Heart right ventricle (tissue), 16 donors: ENCODE data around the gene FADS1. TPM values are rescaled to one million over a fixed set of nuclear protein-coding genes. Genes with fewer than 3 reads are reported as not detected.

Experiments used
- ATAC-seq, 8 donors: fragments of 200-7000 bp; cut with Tn5 transposase; one replicate each; pipeline ENCODE4 v1.9.1; 2020; ENCODE audit warnings: mild to moderate bottlenecking in 8 of 8, moderate library complexity in 8 of 8, moderate number of reproducible peaks in 1 of 8
- DNase-seq, 2 donors: peaks; one replicate each; pipeline ENCODE4 v3.0.0-alpha.2; 2020
- H3K27ac ChIP-seq, 10 donors: fragments of 200-600 bp; sonication (generic) in 2 of 10; one replicate each; pipeline versions ENCODE4 v1.5.0 to v1.8.0; 2020 to 2022; ENCODE audit warnings: mild to moderate bottlenecking in 3 of 10
- H3K27me3 ChIP-seq, 7 donors: fragments of 200-600 bp; one replicate each; pipeline ENCODE4 v1.8.0; 2021 to 2022; ENCODE audit warnings: mild to moderate bottlenecking in 2 of 7
- H3K36me3 ChIP-seq, 9 donors: fragments of 200-600 bp; sonication (generic) in 1 of 9; one replicate each; pipeline versions ENCODE4 v1.5.0 to v1.8.0; 2020 to 2022; ENCODE audit warnings: mild to moderate bottlenecking in 2 of 9
- H3K4me1 ChIP-seq, 9 donors: fragments of 200-600 bp; sonication (generic) in 1 of 9; one replicate each; pipeline versions ENCODE4 v1.5.0 to v1.8.0; 2020 to 2022; ENCODE audit warnings: mild to moderate bottlenecking in 4 of 9
- H3K4me3 ChIP-seq, 10 donors: fragments of 200-600 bp; sonication (generic) in 2 of 10; one replicate each; pipeline versions ENCODE4 v1.5.0 to v1.8.0; 2020 to 2022; ENCODE audit warnings: mild to moderate bottlenecking in 7 of 10, moderate library complexity in 2 of 10
- H3K9me3 ChIP-seq, 11 donors: fragments of 200-600 bp in 10 of 11; sonication (generic) in 2 of 11; one replicate each; pipeline versions ENCODE4 v1.5.0 to v1.8.0; 2013 to 2022; ENCODE audit warnings: mild to moderate bottlenecking in 2 of 11, control low read depth in 1 of 11, moderate library complexity in 1 of 11
- WGBS, 2 donors: extraction: QIAGEN DNeasy Blood & Tissue Kit; methylation state at CpG; one replicate each; pipeline ENCODE4 v1.1.7; 2013; ENCODE audit warnings: inconsistent platforms in 1 of 2; 5-methylcytosine and 5-hydroxymethylcytosine counted together
- intact Hi-C, 10 donors: fragments of 100-400 bp; cut with DNase I; formaldehyde crosslinking; loops; one replicate each; pipeline versions ENCODE4 v1.11.1 to v1.14.2; 2022
- polyA plus RNA-seq, 2 donors: library from polyadenylated mRNA; stranded (reverse); fragments of 200-250 nt; gene quantifications; one replicate each; pipeline ENCODE4 v1.2.3, GENCODE V29; 2013
- total RNA-seq, 10 donors: library from RNA; stranded (reverse); fragmentation: NEBNext Ultra II Directional in 3 of 10; extraction: Animal tissue kit (Norgen Biotek cat#: 25700) in 3 of 10; gene quantifications; one replicate each; pipeline versions ENCODE4 v1.2.1 to v1.2.4, GENCODE V29; 2021 to 2023
- TF ChIP-seq, protein P1 (sequence below), 9 donors: fragments of 200-600 bp; sonication (generic) in 2 of 9; IDR thresholded peaks; one replicate each; pipeline versions ENCODE4 v1.5.0 to v1.8.0; 2021 to 2022; ENCODE audit warnings: antibody characterized with exemption in 9 of 9, mild to moderate bottlenecking in 5 of 9, moderate library complexity in 1 of 9
- donor health status: Arrhythmogenic right ventricular cardiomyopathy.
- donor health status: ischemic (EF 13 %, LVEDD 7.1; RV severe dilation, severe dysfunction).
- donor health status: healthy with polysubstance abuse.
- donor health status: DM: no; HTN: yes; CAD: no.
- donor health status: DM: no; HTN: no; CAD: no.
- donor health status: ischemic (EF 25% LVEDD 6.9; RV normal size, moderate dysfunction).
- donor health status: ischemic (EF 25% LVEDD 5.7; RV mildly dilated, moderate dysfunction).
- donor health status: healthy.
- donor health status: DM: yes; HTN: yes; CAD: no.
- donor health status: Ischemic cardiomyopathy.
- donor health status: ischemic (EF 35%, LVEDD 5.7; RV mildly dilated, moderate dysfunction).
- donor health status: nonischemic (EF 11% LVEDD 7.7; RV severe dilation, severe dysfunction).
- donor health status: DM: yes; HTN: yes; CAD: no.
- donor health status: PGD.
- donor health status: ischemic (EF 29% LVEDD 5.4; RV normal size, mild dysfunction).
- donor health status: nonischemic (EF 23%, LVEDD 6.1; RV moderate dilation, normal function).

Gene FADS1
- total and polyA plus RNA-seq, 12 donors, result 13.8 to 37.4 (median 25.4) TPM

DNA sequence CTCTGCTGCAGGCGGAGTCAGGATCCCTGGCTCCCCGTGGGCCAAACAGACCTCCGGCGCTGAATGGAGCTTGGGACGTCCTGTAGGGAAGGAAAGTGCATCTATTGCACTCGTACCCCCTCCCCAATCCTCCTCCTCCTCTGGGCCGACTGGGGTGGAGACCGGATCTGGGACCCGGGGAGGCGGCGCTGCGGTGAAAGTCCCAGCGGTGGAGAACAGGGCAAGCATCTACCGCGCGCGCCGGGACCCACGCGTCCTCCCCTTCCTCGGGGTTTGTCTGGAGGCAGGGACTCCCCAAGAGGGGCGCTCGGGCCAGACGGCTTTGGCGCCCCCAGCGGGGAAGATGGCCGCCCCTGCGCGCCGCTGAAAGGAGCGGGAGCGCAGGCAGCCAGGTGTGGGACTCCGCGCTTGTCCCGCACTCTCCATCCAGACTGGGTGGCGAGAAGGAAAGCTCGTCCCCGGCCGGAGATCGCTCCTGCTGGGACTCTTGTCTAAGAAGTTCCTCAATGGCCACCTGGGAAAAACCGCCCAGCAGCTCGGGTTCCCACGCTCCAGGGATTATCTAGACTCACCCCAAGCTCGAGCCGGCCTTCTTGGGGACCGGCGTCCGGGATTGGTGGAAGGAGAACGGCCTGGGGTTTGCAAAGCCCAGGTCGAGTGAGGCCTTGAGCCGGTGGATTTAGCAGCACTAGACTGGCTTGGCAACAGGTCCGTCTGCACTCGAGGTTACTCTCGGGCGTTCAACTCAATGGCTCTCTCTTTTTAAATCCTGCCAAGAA is 12.0 kb upstream of the FADS1 start:
- intact Hi-C loops, result loop anchor here in 1 of 10 donors (5.0 kb wide), 1 partner anchor 33 kb away; no protein-coding TSS in a partner anchor
- Histone ChIP-seq H3K4me1 (peaks cover 12 to 65% (median 50%) of the 10 kb centered on the region in 9 donors), H3K36me3 (no peaks in the 10 kb centered on the region), H3K27me3 (peaks cover 0 to 11% (median 0%) of the 10 kb centered on the region in 7 donors), H3K27ac (peak overlapping the region; percentile 2 to 95 (median 86)), H3K4me3 (peak overlapping the region; percentile 44 to 86 (median 73)), H3K9me3 (no peaks in the 10 kb centered on the region)
- ATAC-seq (peak; percentile 31 to 59 (median 48)), DNase-seq (peak; percentile 53 to 56)
- TF ChIP-seq, protein P1, sequence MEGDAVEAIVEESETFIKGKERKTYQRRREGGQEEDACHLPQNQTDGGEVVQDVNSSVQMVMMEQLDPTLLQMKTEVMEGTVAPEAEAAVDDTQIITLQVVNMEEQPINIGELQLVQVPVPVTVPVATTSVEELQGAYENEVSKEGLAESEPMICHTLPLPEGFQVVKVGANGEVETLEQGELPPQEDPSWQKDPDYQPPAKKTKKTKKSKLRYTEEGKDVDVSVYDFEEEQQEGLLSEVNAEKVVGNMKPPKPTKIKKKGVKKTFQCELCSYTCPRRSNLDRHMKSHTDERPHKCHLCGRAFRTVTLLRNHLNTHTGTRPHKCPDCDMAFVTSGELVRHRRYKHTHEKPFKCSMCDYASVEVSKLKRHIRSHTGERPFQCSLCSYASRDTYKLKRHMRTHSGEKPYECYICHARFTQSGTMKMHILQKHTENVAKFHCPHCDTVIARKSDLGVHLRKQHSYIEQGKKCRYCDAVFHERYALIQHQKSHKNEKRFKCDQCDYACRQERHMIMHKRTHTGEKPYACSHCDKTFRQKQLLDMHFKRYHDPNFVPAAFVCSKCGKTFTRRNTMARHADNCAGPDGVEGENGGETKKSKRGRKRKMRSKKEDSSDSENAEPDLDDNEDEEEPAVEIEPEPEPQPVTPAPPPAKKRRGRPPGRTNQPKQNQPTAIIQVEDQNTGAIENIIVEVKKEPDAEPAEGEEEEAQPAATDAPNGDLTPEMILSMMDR (IDR thresholded peaks at IDR 0.05), result peak in 8 of 9 donors; percentile 30 to 68 (median 51)
- 0 to 1% methylated on average over 47 to 55 of the region's 55 CpGs for WGBS, 2 donors

DNA sequence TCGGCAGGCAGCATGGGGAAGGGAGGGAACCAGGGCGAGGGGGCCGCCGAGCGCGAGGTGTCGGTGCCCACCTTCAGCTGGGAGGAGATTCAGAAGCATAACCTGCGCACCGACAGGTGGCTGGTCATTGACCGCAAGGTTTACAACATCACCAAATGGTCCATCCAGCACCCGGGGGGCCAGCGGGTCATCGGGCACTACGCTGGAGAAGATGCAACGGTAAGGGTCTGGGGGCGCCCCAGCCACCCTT is 11.5 kb upstream of the FADS1 start:
- no peaks in the 10 kb centered on the region for H3K9me3 ChIP-seq
- TF ChIP-seq, protein P1 (IDR thresholded peaks at IDR 0.05), result no peak
- DNase-seq (no peak), ATAC-seq (no peak)
- intact Hi-C loops, result loop anchor here in 1 of 10 donors (5.0 kb wide), 1 partner anchor 34 kb away; no protein-coding TSS in a partner anchor
- peak overlapping the region in 9 of 10 donors; percentile 77 to 95 (median 87) for H3K27ac ChIP-seq
- 1% methylated on average over 16 of the region's 16 CpGs for WGBS, 2 donors
- H3K27me3 ChIP-seq, result peaks cover 0 to 11% (median 0%) of the 10 kb centered on the region in 7 donors
- peaks cover 12 to 60% (median 48%) of the 10 kb centered on the region in 9 donors for H3K4me1 ChIP-seq
- peak overlapping the region; percentile 44 to 86 (median 73) for H3K4me3 ChIP-seq
- H3K36me3 ChIP-seq, result peaks cover 0 to 3% (median 0%) of the 10 kb centered on the region in 9 donors

DNA sequence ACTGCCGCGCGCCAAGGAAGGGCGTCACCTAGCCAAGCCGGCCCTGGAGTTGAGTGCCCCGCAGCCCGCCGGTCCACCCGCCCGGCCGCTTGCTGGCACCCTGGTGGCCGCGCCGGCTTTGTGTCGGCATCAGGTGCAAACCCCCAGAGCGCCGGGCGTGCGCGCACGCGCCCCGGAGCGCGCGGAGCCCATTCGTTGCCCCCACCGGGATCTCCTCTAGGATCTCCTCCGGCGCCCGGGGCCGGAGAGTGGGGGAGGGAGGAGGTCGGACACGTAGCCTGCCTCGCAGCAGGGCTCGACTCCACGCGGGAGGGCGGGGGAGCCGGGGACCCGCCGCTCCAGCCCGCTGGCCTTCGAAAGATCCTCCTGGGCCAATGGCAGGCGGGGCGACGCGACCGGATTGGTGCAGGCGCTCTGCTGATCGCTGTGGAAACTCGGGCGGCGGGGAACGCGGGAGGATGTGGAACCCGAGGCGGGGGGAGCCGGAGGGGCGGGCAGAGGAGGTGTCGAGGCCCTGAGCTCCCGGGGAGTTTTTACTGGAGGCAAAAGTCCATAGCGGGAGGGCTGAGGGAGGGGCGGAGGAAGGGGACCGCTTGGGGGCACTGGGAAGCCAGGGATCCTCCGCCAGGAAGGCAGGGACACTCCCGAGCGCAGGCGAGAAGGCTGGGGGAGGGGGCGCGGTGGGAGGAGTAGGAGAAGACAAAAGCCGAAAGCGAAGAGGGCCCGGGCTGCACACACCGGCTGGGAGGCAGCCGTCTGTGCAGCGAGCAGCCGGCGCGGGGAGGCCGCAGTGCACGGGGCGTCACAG is 11.0 kb upstream of the FADS1 start, which contains the start of gene FADS2:
FADS2 (plus strand) TSS at position 730 of the 808 bp plus-strand sequence. CDS start 91 bp downstream, outside the sequence.
- ATAC-seq, result peak; percentile 84 to 92 (median 88)
- TF ChIP-seq, protein P1 (IDR thresholded peaks at IDR 0.05), result peak in 1 of 9 donors; percentile 30
- peak; percentile 93 to 94 for DNase-seq
- Histone ChIP-seq H3K27me3 (peaks cover 0 to 11% (median 0%) of the 10 kb centered on the region in 7 donors), H3K4me1 (peaks cover 12 to 57% (median 43%) of the 10 kb centered on the region in 9 donors), H3K36me3 (peaks cover 0 to 4% (median 0%) of the 10 kb centered on the region in 9 donors), H3K27ac (peak within 1 kb of the TSS; percentile 40 to 95 (median 86)), H3K4me3 (peak within 1 kb of the TSS; percentile 44 to 86 (median 73)), H3K9me3 (no peaks in the 10 kb centered on the region)
- 0 to 1% methylated on average over 83 of the region's 83 CpGs for WGBS, 2 donors
- intact Hi-C loops, result loop anchor here in 2 of 10 donors (2.0 to 5.0 kb wide), 2 partner anchors 35 to 63 kb away; partner anchors contain the start of gene FADS3 (in 1 of the 2)
